HG02885 (cell line): Measurements from ENCODE around the gene ZFYVE21.

Experiments
- ATAC-seq: cut with Tn5 transposase; IDR thresholded peaks from one replicate; pipeline ENCODE4 v1.9.1; 2021; ENCODE audit warnings: mild to moderate bottlenecking; ENCODE audit not compliant: unreplicated experiment, poor library complexity

ZFYVE21 gene

GRCh38 chr14:103715052-103716000 lies at the start of gene ZFYVE21, which contains the start of gene XRCC3:
Gene ZFYVE21 (plus strand): TSS chr14:103715810. CDS start chr14:103715842, 32 bp downstream.
Gene XRCC3 (minus strand): TSS chr14:103715451. CDS start chr14:103711087, 4,364 bp downstream.
- ATAC-seq, result peak; percentile 94

DNA sequence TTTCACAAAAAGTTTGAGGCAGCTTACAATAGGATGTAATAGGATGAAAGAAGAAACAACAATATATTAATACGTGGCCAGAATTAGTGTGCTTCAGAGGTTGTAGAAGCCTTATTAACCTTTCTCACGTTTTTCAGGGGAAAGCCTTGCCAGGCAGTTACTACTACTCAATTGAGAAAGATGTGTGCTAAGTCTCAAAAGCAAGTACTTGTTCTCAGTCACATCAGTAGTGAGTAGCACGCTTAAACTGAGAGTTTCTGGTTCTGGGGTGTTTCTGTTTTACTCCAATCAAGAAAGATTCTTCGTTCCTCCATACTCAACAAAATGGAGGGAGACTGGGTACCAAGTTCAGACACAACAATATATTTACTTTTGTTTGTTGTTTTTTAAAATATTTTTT lies 47.9 kb upstream of the ZFYVE21 start:
- ATAC-seq, result no peak

GRCh38 chr14:103668117-103668516 lies 47.5 kb upstream of the ZFYVE21 start:
- no peak for ATAC-seq

DNA sequence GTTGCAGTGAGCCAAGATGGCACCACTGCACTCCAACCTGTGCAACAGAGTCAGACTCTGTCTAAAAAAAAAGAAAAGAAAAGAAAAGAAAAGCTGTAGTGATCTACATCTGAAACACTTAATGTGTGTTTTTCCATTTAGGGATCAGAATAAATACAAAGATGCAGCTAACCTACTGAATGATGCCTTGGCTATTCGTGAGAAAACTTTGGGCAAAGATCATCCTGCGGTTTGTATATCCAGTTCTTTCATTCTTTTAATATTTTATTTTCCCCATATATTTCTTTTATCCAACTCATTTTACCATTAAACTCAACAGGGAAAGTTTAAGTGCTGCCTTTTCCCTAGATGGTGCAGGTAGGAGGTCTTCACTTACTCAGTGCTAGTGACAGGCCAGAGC lies 46.2 kb upstream of the ZFYVE21 start:
- no peak for ATAC-seq

GRCh38 chr14:103671911-103672310 lies 43.7 kb upstream of the ZFYVE21 start:
- ATAC-seq, result no peak

DNA sequence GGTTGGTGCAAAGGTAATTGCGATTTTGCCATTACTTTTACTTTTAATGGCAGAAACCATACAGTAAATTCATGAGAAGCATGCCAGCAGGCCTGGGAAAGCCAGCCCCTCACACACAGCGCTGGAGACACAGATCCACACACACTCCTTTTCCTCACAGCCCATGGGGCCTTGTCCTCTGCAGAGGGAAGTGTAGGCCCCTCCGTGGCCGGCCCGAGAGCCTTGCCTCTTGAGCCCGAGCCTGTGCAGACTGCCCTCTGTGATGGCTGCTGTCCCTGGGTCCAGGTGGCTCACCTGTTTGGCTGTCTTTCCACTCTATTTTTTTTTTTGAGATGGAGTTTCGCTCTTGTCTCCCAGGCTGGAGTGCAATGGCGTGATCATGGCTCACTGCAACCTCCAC lies 39.7 kb upstream of the ZFYVE21 start:
- ATAC-seq, result no peak

DNA sequence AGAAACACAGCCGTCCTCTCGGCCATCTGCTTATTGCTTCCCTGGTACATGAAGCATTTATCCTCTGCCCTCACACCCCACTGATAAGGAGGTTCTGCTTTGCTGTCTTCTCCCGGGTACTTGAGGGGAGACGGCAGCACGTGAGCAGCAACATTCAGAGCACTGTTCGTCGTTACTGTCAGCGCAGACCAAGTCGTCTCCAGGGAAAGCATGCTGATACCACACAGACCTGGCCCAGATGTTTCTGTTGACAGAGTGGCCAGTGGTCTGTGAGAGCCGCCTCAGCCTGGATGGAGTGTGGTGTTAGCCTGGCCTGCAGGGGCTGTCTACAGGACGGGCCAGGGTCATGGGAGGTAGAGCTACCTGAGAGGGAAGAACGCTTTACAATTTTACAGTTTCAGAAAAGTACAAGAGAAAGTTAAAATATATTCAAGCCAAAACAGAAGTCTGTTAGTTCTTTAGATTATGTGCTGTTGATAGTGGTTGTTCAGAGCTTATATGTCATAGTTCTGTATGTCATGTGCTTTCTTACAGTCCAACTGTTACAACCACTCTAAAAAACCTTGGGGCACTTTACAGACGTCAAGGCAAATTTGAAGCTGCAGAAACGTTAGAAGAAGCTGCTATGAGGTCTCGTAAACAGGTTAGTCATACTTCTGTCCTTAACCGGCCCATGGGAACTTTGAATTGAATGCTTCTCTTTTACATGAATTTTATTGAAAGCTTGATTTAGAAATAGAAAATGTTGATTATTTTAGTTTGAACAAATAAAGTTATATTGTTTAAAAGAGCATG lies 38.5 kb upstream of the ZFYVE21 start:
- no peak for ATAC-seq

- ATAC-seq, result peak; percentile 56
Observed at GRCh38 chr14:103679351-103679750, 36.3 kb upstream of the ZFYVE21 start.

DNA sequence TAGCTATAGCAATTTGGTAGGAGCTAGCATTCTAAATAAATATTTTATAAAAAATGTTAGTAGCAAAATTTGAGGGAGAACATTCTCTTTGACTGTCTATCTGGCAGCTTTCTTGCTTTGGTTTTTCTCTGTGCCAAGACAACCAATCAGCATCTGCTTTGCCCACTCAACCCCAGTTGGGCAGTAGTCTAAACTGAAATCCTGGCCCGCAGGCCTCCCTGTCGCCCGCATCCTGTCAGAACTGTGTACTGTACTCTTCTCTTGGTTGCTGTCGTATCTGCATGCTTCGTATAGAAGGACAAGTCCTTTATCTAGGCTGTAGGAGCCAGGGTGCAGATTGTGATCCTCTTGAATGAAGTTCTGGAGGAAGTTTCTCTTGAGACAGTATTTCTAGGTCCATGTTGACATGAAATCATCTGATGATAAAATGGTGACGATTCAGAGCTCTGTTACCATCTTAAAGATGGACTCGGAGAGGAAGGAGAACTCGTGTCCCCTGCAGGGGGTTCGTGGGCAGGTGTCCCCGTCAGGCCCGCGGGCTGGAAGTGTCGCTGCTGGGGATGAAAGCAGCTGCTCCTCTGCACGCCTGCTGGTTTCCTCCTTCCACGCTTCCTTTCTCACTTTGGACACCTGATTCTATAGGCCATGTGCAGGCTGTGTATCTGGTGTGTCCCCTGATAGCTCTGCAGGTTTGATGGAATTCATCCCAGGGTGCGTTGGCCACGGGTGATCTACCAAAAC lies 34.9 kb upstream of the ZFYVE21 start:
- no peak for ATAC-seq

- ATAC-seq, result no peak
Observed at GRCh38 chr14:103683139-103683538, 32.5 kb upstream of the ZFYVE21 start.

DNA sequence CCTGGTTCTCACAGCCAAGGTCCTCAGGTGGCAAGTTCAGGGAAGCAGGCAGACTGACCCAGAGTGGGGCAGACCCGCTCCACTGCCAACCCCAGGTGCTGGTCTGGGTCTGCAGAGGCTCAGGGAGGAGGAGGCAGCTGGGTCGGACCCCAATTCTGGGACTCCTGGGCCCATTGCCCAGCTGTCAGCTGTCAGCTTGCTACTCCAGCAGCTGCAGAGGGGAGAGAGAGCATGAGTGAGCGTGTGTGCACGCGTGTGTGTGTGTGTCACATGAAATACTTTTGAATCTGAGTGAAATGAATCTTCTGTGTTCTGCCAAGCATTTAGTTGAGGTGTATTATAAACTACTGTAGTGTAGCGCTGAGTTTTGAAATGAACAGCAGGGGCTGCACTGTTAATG lies 31.1 kb upstream of the ZFYVE21 start:
- ATAC-seq, result no peak

DNA sequence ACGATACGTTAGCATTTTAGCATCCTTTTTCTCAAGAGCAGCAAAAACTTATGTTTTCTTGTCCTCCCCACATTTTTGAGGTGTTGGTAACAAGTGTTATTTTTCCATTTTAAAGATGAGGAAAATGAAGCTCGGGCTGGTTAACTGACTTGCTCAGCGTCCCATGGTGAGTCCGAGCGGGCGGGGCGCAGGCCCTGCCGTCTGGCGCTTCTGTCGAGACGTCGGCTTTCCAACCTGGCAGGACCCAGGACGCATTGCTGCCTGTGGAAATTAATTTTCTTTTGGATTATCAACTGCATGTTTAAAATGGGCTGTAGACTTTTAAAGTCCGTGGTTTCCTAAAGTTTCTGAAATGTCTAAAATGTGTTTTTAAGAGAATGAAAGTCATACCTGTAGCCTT lies 30.7 kb upstream of the ZFYVE21 start:
- no peak for ATAC-seq

GRCh38 chr14:103685276-103686211 lies 30.1 kb upstream of the ZFYVE21 start:
- ATAC-seq, result no peak

- ATAC-seq, result no peak
Observed at GRCh38 chr14:103686831-103687485, 28.7 kb upstream of the ZFYVE21 start.

DNA sequence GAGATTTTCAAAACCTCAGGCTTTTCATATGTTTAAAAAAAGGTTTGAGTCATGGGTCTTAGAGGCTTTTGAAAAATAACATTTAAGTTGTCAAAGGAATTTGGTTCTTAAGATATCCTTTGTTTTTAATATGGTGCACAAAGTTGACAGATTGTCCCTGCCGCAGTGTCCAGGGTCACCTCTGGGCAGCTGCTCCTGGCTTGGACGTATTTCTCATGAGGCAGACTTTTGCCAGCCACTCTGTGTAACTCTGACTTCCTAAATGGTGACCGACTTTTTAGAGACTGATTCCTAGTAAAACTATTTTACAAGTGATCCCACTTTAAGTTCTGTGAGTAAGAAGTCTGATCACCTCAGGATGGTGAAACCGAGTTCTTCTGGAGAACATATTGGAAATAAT lies 27.9 kb upstream of the ZFYVE21 start:
- ATAC-seq, result no peak

- no peak for ATAC-seq
Observed at GRCh38 chr14:103688441-103688840, 27.2 kb upstream of the ZFYVE21 start.

DNA sequence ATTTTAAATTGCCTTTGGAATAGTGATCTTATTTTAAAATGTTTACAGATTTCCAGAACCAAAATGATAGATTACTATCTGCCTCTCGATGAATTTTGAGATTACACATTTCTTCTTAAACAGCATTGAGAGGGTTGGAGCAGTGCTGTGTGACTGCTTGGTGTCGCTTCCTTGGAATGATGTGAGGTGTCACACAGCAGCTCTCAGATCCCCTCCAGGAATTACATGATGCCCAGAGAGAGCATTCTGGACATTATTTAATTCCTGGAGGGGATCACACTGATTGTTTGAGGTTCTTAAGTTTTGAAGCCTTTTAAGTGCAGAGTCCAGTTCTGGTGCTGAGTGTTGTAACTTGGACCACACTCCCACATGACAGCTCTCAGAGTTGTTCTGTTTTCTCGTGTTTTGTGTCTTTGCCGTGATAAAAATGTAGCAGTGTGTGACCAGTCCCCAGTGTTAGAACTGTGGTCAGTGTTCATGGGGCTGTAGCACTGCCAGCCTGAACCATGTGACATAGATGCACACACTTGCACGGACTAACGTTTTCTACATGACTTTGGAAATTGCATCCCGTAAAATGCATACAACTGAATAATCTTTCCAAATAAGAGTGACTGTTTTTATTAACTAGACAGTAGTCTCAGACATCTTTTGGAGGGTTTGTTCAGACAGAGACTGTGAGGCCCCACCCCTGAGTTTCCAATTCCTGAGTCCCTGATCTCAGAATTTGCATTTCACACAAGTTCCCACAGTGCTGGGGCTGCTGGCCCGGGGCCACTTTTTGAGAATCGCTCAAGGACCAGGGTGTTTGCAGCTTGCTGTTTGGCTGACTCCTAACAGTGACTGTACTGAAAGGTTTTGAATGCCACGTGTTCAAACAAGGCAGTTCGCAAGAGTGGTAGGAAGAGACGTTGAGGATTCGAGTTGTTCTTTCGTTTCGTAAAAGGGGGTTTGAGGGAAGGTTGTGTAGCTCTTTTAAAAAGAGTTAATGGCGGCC lies 26.4 kb upstream of the ZFYVE21 start:
- peak; percentile 52 for ATAC-seq

- ATAC-seq, result no peak
Observed at GRCh38 chr14:103690332-103690731, 25.3 kb upstream of the ZFYVE21 start.
